ENCODE measurements around the gene CD101.

CD101 gene

DNA sequence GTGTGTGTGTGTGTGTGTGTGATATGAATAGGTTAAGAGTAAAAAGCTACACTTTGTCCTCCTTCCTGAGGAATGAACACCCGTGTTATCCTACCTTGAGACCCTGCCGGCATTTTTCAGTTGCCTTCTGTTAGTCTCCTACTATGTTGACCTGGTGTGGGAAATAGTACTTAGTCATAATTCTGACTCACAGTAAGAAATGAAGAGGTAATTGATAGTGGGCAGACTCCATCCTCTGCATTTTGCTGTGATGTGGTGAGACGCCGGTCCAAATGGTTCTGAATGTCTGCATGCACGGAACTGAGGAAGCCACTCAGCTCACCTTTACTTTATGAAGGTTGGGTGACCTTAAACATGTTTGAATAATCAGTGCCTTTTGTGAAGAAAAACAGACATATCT, 12.6 kb downstream of the CD101 start:
- H3K9me3 ChIP-seq (ENCODE audit: control insufficient read depth, low read length): no peaks in the 10 kb centered on the region
- no peak overlapping the region for H3K4me2 ChIP-seq (ENCODE audit: low read length)
- no peak for TF ChIP-seq CTCF (IDR thresholded peaks at IDR 0.05)
- H3K9ac ChIP-seq: no peak overlapping the region
- no peaks in the 10 kb centered on the region for H3K4me1 ChIP-seq
- no peak overlapping the region for H3K4me3 ChIP-seq (ENCODE audit: low read depth, low read length)
- H3K79me2 ChIP-seq: no peaks in the 10 kb centered on the region
- H3K27ac ChIP-seq: no peak overlapping the region
- H3K36me3 ChIP-seq (ENCODE audit: control insufficient read depth, insufficient read depth, low read length): no peaks in the 10 kb centered on the region
- no peak overlapping the region for H2AFZ ChIP-seq
- H3K27me3 ChIP-seq (ENCODE audit: control insufficient read depth, insufficient read depth, low read length): no peaks in the 10 kb centered on the region

- no peak for TF ChIP-seq CTCF (IDR thresholded peaks at IDR 0.05)
- Histone ChIP-seq H2AFZ (no peak overlapping the region), H3K79me2 (no peaks in the 10 kb centered on the region)
Measured at GRCh38 chr1:117015724-117016123, 14.2 kb downstream of the CD101 start.

GRCh38 chr1:117017062-117017461, 15.5 kb downstream of the CD101 start:
- TF ChIP-seq CTCF (IDR thresholded peaks at IDR 0.05): no peak
- Histone ChIP-seq H3K27me3 (ENCODE audit: control insufficient read depth, insufficient read depth, low read length) (no peaks in the 10 kb centered on the region), H3K9ac (no peak overlapping the region), H2AFZ (no peak overlapping the region), H3K36me3 (ENCODE audit: control insufficient read depth, insufficient read depth, low read length) (no peaks in the 10 kb centered on the region), H3K9me3 (ENCODE audit: control insufficient read depth, low read length) (no peaks in the 10 kb centered on the region), H3K4me2 (ENCODE audit: low read length) (no peak overlapping the region), H3K4me1 (no peaks in the 10 kb centered on the region), H3K79me2 (no peaks in the 10 kb centered on the region), H3K4me3 (ENCODE audit: low read depth, low read length) (no peak overlapping the region), H3K27ac (no peak overlapping the region)

More at GRCh38 chr1:117015724-117016123, 14.2 kb downstream of the CD101 start:
- Histone ChIP-seq H3K9ac (no peak overlapping the region), H3K9me3 (ENCODE audit: control insufficient read depth, low read length) (no peaks in the 10 kb centered on the region), H3K27ac (no peak overlapping the region), H3K4me2 (ENCODE audit: low read length) (no peak overlapping the region), H3K4me1 (no peaks in the 10 kb centered on the region), H3K36me3 (ENCODE audit: control insufficient read depth, insufficient read depth, low read length) (no peaks in the 10 kb centered on the region), H3K27me3 (ENCODE audit: control insufficient read depth, insufficient read depth, low read length) (no peaks in the 10 kb centered on the region), H3K4me3 (ENCODE audit: low read depth, low read length) (no peak overlapping the region)

DNA sequence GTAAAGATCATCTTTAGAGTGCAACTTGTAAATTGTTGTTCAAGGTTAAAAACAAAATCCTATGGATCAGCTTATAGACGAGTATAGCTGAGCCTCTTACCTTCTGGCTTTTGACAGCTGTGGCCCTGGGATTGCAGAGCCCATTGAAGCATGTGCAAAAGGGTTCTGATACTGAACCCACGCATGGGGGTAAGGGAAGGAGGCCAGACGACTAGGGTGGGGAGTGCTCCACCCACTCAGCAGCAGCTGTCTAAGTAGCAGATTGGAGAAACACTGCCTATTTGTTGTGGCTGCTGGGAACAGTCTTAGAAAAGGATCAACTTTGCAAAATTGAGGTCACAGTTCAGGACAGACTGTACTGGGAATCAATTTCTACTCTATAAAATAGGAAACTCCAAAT, 16.1 kb downstream of the CD101 start:
- H3K9ac ChIP-seq: no peak overlapping the region
- H3K27ac ChIP-seq: no peak overlapping the region
- H3K79me2 ChIP-seq: no peaks in the 10 kb centered on the region
- H3K4me2 ChIP-seq (ENCODE audit: low read length): no peak overlapping the region
- no peaks in the 10 kb centered on the region for H3K27me3 ChIP-seq (ENCODE audit: control insufficient read depth, insufficient read depth, low read length)
- no peaks in the 10 kb centered on the region for H3K4me1 ChIP-seq
- no peak overlapping the region for H3K4me3 ChIP-seq (ENCODE audit: low read depth, low read length)
- H2AFZ ChIP-seq: no peak overlapping the region
- no peak for TF ChIP-seq CTCF (IDR thresholded peaks at IDR 0.05)
- H3K9me3 ChIP-seq (ENCODE audit: control insufficient read depth, low read length): no peaks in the 10 kb centered on the region
- H3K36me3 ChIP-seq (ENCODE audit: control insufficient read depth, insufficient read depth, low read length): no peaks in the 10 kb centered on the region

DNA sequence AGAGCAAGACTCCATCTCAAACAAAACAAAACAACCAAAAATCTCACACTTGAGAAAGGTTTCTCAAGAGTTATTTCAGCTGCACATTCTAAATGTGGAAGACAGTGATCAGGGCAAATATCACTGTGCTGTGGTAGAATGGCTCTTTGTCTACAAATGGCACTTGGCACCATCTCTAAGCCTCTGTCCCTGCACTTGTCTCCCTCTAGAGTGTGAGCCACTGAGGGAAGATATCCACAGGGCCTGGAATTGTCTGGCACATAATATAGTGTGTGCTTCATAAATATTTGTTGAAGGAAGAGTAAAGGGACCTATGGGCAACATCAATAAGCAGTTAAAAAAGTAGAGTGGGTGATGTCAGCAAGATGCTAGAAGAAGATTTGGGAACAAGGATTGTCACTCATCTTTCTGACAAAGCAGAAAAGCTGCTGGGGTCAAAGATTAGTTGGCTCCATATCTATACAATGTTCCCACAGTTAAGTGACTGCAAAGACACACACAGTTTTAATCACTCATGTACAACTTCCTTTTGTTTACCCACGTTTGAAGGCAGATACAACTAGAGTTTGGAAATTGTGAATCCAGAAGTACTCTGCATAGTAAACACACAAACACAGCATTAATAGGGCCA, 19.1 kb downstream of the CD101 start:
- no peaks in the 10 kb centered on the region for H3K9me3 ChIP-seq (ENCODE audit: control insufficient read depth, low read length)
- H3K27me3 ChIP-seq (ENCODE audit: control insufficient read depth, insufficient read depth, low read length): no peaks in the 10 kb centered on the region
- H3K4me2 ChIP-seq (ENCODE audit: low read length): no peak overlapping the region
- no peak overlapping the region for H3K27ac ChIP-seq
- H3K9ac ChIP-seq: no peak overlapping the region
- no peak overlapping the region for H3K4me3 ChIP-seq (ENCODE audit: low read depth, low read length)
- H3K79me2 ChIP-seq: no peaks in the 10 kb centered on the region
- no peak for TF ChIP-seq CTCF (IDR thresholded peaks at IDR 0.05)
- H3K4me1 ChIP-seq: no peaks in the 10 kb centered on the region
- H2AFZ ChIP-seq: no peak overlapping the region
- no peaks in the 10 kb centered on the region for H3K36me3 ChIP-seq (ENCODE audit: control insufficient read depth, insufficient read depth, low read length)
